ENCODE measurements around the gene LANCL1.

LANCL1 gene, protein sequence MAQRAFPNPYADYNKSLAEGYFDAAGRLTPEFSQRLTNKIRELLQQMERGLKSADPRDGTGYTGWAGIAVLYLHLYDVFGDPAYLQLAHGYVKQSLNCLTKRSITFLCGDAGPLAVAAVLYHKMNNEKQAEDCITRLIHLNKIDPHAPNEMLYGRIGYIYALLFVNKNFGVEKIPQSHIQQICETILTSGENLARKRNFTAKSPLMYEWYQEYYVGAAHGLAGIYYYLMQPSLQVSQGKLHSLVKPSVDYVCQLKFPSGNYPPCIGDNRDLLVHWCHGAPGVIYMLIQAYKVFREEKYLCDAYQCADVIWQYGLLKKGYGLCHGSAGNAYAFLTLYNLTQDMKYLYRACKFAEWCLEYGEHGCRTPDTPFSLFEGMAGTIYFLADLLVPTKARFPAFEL

DNA sequence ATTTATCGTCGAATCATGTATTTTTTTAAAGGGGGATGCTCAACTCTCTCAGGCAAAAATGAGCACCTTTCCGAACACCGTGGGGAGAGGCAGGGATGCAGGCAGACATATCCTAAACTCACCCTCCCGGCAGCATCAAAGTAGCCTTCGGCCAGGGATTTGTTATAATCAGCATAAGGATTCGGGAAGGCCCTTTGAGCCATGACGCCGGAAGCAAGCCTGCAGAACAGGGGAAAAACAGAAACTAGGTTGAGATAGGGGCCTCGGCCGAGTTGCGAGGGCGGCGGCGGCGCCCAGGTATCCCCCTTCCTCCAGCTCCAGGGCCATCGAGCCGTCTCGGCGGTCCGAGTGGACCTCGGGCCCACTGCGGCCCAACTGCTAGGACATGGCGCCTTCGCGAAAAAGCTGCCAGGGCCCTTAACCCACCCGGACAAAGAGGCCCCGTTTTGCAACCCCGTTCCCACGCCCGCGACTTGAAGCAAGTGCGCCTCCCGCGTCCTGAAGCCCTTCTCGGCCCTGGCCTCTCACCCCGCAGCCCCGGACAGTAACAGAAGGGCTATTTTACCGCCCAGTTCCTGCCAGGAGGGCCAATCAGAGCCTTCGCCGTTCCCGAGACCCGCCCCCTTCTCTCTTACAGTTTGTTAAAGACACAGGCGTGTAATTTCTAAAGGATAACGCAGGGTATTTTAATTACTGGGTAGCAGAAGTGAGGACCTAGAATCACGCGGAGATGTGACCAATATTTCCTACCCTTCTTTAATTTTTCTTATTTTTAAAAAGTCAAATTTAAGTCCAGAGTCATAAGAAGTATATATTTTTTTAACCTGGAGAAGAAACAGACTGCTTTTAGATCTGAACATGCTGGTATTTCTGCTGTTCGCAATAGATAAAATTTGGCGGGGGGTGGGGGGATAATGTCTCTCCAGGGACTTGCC lies at the start of gene LANCL1:
Gene LANCL1, minus strand, starts transcription at position 566 of the 935 bp plus-strand sequence. Its CDS starts 363 bp downstream, at position 203.
- DNase-seq (ENCODE audit: low read depth, low spot score), result peak; percentile 60

DNA sequence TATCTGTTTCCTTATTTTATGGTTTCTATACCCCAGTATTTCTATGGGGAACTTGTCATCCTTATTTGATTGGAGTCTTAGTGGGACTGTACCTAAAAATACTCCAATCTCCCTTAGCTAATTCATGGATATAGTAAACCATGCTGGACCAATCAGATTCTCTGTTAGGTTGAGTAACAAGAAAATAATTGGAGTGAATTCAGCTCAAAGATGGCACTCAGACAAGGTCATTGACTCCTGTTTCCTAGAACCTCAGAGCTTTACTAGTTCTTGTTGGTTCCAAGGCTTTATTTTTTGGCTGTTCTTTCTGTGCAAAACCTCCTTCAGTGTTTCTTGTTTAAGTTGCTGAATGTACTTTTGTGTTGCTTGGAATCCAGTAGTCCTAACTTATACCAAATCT lies 48.0 kb upstream of the LANCL1 start:
- DNase-seq (ENCODE audit: low read depth, low spot score), result no peak

DNA sequence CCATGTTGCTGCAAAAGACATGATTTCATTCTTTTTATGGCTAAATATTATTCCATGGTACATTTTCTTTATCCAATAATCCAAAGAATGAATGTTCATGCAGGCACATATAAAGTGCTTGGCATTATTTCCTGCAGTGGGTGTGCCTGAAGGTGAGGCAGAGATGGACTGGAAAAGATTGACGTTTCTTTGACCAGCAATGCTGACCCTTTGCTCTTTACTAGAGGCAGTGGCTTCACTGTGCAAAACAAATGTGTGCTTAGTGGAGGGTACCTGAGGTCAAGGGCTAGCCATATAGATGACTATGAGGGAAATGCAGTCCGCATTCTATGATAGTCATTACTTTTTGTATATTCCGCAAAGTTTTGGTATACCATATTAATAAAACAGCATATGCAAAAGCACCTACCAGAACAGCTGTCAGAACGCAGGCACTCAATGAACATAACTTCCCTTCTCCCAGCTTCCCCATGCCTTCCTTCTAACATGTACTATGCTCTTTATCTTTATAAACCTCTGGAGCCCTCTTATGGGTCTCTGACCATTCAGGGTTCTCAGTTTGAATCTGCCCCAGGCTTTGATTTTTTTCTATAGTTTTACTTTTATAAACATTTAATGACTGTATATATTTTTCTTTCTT lies 47.2 kb upstream of the LANCL1 start:
- no peak for DNase-seq (ENCODE audit: low read depth, low spot score)

DNA sequence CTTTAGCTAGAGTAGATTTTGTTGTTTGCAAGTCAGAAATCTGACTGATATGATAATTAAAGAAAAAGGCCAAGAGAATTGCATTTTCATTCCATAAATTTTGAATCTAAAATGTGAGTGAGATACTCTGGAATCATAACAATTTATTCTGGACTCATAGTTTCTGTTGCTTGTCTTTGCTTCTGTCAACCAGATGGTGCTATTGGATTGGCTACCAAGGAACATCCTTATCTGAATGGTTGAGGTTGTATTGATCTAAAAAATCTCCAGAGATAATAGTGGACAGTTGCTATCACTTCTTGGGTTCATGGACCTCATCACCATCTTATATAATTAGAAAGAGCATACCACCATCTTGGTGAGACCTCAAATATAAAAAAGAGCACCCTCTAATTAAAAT lies 45.8 kb upstream of the LANCL1 start:
- DNase-seq (ENCODE audit: low read depth, low spot score), result no peak

DNA sequence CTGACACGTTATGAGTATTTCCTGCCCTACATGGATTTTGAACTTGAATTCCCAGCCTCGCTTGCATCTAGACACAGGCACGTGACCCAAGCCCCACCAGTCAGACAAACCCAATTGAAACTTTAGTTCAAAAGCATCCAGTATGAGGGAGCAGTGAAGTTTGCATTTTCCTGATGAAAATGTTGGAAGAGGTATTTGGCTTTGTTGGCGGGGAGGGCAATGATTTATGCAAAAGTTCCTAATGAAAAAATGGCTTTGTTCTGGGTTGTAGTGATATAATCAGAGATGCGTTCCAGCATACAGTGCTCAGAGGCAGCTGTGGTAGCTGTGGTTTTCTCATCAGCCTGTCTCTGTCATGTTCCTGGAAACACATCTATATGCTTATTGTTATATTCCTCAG lies 43.0 kb upstream of the LANCL1 start:
- DNase-seq (ENCODE audit: low read depth, low spot score), result no peak

DNA sequence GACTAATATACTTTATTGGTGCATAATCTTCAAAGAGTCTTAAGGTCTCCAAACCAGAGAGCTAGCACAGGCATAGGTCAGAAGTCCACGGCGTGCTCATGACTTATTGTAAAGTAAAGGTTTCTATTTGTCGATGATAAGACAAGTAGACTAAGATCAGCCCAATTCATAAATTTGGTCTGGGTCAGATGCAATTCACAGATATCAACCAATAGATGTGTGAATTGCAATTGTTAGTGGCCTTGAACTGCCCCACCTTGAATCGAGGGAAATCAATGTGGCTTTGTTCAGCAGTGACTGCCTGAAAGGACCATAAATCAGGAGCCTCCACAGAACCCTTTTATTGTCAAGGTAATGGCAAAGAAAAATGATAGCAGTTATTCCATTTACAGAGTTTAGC lies 40.7 kb upstream of the LANCL1 start:
- DNase-seq (ENCODE audit: low read depth, low spot score), result no peak

DNA sequence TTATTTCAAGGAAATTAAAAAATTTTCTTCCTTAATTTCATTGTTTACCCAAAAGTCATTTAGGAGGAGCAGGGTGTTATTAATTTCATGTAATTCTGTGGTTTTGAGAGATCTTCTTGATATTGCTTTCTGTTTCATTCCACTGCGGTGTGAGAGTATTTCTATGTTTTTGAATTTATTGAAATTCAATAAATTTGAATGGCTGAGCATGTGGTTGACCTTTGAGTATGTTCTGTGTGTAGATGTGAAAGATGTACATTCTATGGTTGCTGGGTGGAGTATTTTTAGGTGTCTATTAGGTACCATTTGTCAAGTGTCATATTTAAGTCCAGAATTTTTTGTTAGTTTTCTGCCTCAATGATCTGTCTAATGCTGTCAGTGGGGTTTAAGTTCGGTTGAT lies 39.4 kb upstream of the LANCL1 start:
- no peak for DNase-seq (ENCODE audit: low read depth, low spot score)

DNA sequence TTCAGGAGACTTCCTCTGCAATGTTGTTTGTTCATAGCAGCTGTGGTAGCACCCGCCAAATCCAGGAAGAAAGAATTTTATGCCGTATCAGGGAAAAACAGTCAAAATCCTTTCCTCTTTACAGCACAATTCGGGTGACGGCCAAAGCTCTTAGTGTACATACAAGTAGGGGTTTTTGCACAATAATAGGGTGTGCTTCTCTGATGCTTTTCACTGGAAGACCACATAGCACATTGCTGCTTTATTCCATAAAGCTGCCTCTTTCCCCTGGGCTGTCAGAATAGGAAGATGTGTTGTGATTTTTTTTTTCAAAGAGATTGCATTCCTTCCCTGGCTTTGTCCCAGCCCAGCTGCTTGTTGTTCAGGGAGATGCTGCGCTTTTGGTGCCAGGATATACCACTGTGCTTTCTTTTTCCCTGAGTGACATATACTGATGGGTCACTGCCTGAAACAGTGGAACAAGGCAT lies 27.2 kb upstream of the LANCL1 start:
- DNase-seq (ENCODE audit: low read depth, low spot score), result no peak

DNA sequence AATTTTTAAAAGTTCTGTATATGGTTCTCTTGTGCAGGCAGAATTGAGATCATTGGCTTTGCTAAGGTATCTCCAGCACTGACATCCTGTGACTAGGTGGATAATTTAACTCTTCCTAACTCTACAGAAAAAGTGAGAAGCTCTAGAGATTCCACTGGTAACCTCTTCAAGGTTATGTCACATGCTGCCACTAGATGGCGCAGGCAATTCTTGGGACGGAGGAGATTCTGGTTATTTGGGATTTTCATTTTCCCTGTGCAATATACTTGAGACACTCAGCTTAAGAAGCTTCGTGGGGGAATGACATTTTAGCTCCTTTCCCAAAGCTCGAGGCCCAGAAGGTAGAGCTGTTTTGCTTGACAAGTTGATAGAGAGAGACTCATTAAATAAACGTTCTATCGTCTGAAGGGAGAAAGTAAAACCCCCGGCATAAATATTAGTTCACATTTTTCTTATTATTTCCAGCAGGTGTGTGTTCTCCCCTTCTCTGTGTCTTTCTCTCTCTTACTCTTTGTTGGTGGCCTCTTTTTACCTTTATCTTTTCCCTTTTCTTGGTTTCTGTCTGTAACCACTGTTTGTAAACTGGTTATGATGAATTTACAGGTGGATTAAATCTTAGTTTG lies 26.6 kb upstream of the LANCL1 start:
- no peak for DNase-seq (ENCODE audit: low read depth, low spot score)

DNA sequence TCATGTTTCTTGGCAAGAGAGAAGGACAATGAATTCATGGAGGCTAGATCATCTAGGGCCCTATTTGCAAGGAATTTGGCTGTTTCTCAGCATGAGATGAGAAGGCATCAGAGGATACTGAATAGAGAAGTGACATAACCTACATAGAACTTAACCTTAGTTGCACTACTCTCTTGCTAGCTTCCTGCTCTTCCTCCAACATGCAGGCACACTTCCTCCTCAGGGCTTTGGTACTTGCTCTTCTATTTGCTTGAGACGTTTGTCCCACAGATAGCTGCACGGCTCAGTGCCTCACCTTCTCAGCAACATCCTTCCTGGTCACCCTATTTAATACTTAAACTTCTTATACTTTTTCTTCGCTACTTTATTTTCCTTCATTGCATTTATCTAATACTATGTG lies 20.0 kb upstream of the LANCL1 start:
- no peak for DNase-seq (ENCODE audit: low read depth, low spot score)

DNA sequence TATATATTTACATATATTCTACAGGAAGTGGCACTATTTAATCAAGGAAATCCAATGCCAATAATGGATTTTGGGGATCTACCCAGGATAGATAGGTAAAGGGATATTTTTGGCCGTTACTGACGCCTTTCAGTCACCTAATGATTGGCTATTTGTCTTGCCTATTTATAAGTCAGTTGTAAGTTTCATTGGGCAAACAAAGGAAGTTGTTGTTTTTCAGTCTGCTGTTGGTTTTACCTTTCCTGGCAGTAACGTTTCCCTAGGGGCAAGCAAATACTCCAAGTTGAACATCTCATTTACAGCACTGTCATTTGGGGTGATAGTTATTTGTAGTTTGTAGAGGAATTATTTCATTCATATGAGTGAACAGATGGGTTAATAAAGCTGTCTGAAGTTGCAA lies 17.0 kb upstream of the LANCL1 start:
- DNase-seq (ENCODE audit: low read depth, low spot score), result no peak

DNA sequence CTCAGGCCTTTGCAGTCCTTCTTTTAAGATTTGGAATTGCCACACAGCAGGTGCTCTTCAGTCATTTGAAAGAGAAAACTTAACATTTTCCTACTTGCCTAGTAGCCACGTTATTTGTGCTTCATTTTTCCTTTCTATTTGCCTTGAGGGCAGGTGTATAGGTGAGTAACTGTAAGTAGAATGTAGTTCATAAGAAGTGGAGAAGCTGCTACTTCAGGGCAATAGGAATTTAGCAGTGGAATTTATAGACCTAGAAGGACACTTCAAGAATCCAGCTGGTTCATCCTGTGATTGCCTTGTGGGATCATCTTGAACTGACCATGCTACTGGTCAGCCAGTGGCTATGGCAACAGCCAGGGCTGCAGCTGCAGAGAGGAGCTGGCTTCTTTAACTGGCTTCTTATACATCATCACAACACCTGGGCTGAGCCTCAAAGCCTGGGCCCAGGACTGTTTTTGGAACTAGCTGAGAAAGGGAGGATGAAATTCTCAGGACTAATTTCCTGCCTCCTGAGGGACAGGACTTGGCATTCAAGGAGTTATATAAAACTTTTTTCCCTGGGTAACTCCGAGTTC lies 5.1 kb upstream of the LANCL1 start:
- no peak for DNase-seq (ENCODE audit: low read depth, low spot score)

DNA sequence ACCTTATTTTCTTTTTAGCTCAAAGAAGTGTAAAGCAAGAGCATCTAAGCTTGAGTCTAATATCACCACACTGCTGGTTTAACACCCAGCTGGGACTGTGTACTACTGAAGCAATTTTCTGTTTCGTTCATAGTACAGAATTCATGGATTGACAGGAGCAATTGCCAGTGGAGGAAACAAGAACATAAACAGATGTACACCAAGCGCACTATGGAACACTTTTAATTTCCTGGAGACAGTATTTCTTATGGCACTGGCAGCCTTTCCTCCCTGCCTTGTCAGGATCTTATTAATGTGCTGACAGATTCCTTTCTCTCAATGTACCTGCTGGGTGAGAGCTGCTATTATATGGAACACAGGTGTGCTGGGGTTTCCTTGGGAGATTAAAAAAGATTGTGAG lies 4.2 kb upstream of the LANCL1 start:
- DNase-seq (ENCODE audit: low read depth, low spot score), result no peak

DNA sequence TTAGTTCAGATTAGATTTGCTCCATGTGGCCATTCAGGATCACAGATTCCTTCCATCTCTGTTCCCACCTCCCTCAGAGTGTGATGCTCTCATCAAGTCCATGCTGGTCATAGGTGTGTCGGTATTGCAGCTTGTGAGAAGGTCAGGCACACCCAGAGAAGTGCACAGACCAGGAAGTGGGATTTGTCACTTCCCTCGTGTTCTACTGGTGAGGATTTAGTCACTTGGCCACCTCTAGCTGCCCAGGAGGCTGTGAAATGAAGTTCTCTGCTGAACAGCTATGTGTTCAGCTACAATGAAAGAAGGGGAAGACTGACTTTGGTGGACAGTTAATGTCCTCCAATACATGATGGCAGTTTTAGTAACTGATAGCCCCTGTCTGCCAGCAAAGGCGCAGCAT lies 3.5 kb upstream of the LANCL1 start:
- no peak for DNase-seq (ENCODE audit: low read depth, low spot score)

DNA sequence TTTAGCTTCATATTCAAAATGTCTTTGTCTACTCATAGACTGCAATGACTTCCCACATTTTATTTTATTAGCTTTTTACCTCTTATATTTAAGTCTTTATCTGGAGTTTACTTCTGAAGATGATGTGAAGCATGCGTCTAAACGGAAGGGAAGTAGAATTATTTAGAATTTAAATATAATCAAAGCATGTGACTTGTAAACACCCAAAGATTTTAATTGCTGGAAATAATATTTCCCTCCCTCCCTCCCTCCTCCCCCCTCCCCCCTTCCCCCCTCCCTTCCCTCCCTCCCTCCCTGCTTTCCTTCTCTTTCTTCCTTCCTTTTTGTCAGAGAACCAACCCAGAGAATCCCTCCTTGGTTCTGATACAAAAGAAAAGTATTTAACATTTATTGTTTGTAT lies 2.1 kb upstream of the LANCL1 start:
- no peak for DNase-seq (ENCODE audit: low read depth, low spot score)

DNA sequence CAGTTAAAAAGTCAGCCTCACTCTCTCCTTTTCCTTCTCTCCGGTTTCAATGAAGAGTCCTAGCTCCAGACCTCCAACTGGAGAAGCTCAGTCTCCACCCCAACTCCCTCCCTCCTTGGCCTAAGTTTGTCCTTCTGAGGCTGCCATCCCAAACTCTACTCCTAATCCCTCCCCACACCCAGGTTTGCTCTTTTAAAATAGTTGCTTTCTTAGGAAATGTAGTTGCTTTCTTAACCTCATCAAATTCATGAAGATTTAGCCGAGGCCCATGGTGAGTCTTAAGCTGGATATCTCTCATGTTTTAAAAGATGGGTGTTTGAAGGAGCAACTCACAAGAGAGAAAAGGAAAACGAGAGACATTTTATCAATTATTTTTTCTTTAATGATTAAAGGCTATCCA lies 937 bp upstream of the LANCL1 start:
- no peak for DNase-seq (ENCODE audit: low read depth, low spot score)

DNA sequence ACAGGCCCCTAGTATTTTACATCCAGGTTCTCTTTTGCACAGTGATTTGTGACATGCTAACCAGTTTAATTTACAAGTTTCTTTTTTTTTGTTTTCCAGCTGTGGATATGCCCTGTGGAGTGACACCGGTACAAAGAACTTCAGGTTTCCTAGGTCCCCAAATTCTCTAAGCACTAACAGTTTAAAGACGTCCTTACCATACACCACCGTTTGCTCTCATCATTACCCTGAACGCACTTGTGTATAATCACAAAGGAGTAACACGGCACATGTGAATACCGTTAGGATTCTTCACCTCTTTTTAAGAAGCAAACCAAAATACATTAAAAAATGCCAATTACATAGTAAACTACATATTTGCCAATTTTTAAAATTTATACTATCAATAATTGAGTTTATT lies 853 bp downstream of the LANCL1 start:
- DNase-seq (ENCODE audit: low read depth, low spot score), result no peak

DNA sequence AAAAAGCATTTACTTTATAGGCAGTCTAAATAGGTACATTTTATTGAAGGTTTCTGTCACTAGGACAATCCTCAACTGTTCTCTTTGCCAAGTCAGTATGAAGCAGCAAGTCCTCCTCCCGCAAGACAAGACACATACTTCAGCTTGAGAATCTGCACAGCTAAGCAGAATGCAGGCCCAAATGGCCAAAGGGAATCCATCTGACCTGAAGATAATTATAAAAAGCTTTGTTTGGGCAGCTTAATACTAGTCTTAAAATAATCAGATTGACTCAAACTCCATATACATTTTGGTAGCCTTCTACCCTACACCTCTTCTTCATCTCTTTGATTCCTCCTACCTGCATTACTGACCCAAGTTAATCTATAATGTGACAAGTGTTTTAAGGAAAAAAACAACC lies 1.8 kb downstream of the LANCL1 start:
- DNase-seq (ENCODE audit: low read depth, low spot score), result no peak

DNA sequence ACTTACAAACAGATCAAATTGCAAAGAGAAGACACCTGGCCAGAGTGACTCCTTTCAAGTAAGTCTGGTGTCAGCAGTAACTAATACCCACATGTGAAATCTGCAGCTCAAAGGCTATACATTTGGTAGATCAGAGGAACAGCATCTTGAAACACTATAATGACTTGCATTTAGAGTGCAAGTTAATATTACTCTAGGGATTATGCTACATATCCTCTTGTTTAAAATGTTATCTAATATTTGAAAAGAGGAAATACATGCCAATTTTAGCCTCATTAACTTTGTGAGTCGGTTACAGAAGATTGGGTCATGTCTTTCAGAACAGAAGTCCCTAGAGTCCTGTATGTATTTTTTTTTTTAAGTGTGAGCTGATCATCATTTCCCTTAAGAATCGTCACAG lies 15.2 kb downstream of the LANCL1 start:
- no peak for DNase-seq (ENCODE audit: low read depth, low spot score)

DNA sequence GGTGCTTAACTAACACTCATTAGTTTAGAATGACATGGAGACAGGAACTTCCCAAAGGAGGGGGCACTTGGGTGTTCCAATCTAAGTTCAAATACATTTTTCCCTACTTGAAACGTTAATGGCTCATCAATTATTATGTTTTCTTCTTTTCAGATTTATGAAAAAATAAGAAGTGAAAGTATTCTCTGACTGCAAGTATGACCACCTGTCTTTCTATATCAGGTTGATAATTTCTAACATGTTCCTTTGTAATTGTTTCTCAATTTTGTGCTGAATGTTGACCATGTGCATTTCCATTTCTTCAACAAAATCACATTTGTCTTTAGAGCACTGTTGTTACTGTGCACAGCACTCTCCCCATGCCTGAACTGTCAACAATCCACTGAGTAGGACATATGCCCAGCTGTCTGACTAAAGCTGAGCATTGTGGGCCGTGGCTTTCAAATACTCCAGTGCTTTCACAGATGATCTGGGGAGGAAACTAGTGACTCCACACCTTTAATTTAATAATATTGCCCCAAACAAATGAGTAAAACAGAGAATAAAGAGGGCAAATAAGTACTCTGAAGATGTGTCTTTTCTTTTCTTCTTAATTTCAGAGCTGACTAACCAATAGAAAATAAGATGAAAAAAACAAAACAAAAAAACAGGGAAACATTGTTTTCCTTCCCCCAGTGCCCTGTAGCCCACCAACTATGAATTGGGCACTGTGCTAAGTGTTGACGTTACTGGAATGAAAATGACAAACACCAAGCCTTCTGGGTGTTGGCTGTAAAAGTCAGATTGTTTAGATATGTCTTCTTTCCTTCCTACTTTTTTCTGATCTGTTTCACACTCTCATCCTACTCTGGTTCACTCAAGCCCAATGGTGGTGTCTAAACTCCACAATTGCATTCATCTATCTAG lies 16.0 kb downstream of the LANCL1 start:
- DNase-seq (ENCODE audit: low read depth, low spot score), result no peak
